ENCODE data around the gene MSI2. TPM values are rescaled to one million over a fixed set of nuclear protein-coding genes. Genes with fewer than 3 reads are reported as not detected.
A peak's percentile ranks its signal among the peaks of the same experiment; 100 is the strongest.

Gene MSI2
- total RNA-seq, 4 donors from 2014 or later: 9.9 to 18.5 (median 13.8) TPM

GRCh38 chr17:57442914-57443571 lies 186.7 kb downstream of the MSI2 start:
- DNase-seq (ENCODE audit: low spot score in 2 of 2): peak in 1 of 2 donors; percentile 29
- no peak overlapping the region for H3K4me3 ChIP-seq (ENCODE audit: low read depth, poor library complexity, severe bottlenecking)
- intact Hi-C loops (cut with DNase I; ENCODE audit: low total_unique reads): no loop called here
- 33 to 45% methylated on average over 16 of the region's 16 CpGs for WGBS, 2 donors
- TF ChIP-seq POLR2A (IDR thresholded peaks at IDR 0.05): no peak
- TF ChIP-seq CTCF (IDR thresholded peaks at IDR 0.05): no peak

GRCh38 chr17:57443781-57444180 lies 187.5 kb downstream of the MSI2 start:
- DNase-seq (ENCODE audit: low spot score in 2 of 2): no peak
- intact Hi-C loops (cut with DNase I; ENCODE audit: low total_unique reads): no loop called here
- H3K4me3 ChIP-seq (ENCODE audit: low read depth, poor library complexity, severe bottlenecking): no peak overlapping the region
- TF ChIP-seq CTCF (IDR thresholded peaks at IDR 0.05): no peak
- WGBS, 2 donors: 87 to 88% methylated on average over 5 of the region's 5 CpGs

- intact Hi-C loops (cut with DNase I; ENCODE audit: low total_unique reads): no loop called here
- 81 to 82% methylated on average over 13 of the region's 13 CpGs for WGBS, 2 donors
- H3K4me3 ChIP-seq (ENCODE audit: low read depth, poor library complexity, severe bottlenecking): no peak overlapping the region
- DNase-seq (ENCODE audit: low spot score in 2 of 2): no peak
- TF ChIP-seq POLR2A (IDR thresholded peaks at IDR 0.05) (no peak), CTCF (IDR thresholded peaks at IDR 0.05) (no peak)
Measured at GRCh38 chr17:57444682-57445450, 188.5 kb downstream of the MSI2 start.

GRCh38 chr17:57445772-57446472 lies 189.6 kb downstream of the MSI2 start:
- WGBS, 2 donors: 77 to 86% methylated on average over 17 of the region's 17 CpGs
- H3K4me3 ChIP-seq (ENCODE audit: low read depth, poor library complexity, severe bottlenecking): no peak overlapping the region
- no peak for TF ChIP-seq POLR2A (IDR thresholded peaks at IDR 0.05)
- TF ChIP-seq CTCF (IDR thresholded peaks at IDR 0.05): no peak
- DNase-seq (ENCODE audit: low spot score in 2 of 2): no peak
- intact Hi-C loops (cut with DNase I; ENCODE audit: low total_unique reads): no loop called here

- H3K4me3 ChIP-seq (ENCODE audit: low read depth, poor library complexity, severe bottlenecking): no peak overlapping the region
- intact Hi-C loops (cut with DNase I; ENCODE audit: low total_unique reads): no loop called here
- TF ChIP-seq CTCF (IDR thresholded peaks at IDR 0.05) (no peak), POLR2A (IDR thresholded peaks at IDR 0.05) (no peak)
- DNase-seq (ENCODE audit: low spot score in 2 of 2): no peak
- WGBS, 2 donors: 94% methylated on average over 10 of the region's 10 CpGs
Measured at GRCh38 chr17:57447357-57447989, 191.2 kb downstream of the MSI2 start.
